Measurements from ENCODE around the gene ZSCAN21.

Gene ZSCAN21

GRCh38 chr7:100016215-100016901 lies 33.2 kb upstream of the ZSCAN21 start:
- Mint-ChIP-seq H3K27ac (peak overlapping the region; percentile 91), H3K27me3 (no peaks in the 10 kb centered on the region), H3K9me3 (no peaks in the 10 kb centered on the region), H3K36me3 (ENCODE audit: low read depth) (peaks cover 35% of the 10 kb centered on the region), H3K4me3 (peak overlapping the region; percentile 81), H3K4me1 (ENCODE audit: low read depth) (peaks cover 47% of the 10 kb centered on the region)
- intact Hi-C loops (cut with micrococcal nuclease) = loop anchor here (10.0 kb wide), 1 partner anchor 68 kb away; the partner anchor contains the start of genes COPS6 and ZNF3

- H3K4me3 Mint-ChIP-seq = peak overlapping the region; percentile 6
- intact Hi-C loops (cut with micrococcal nuclease) = loop anchor here (10.0 kb wide), 1 partner anchor 68 kb away; the partner anchor contains the start of genes COPS6 and ZNF3
- H3K9me3 Mint-ChIP-seq = no peaks in the 10 kb centered on the region
These were observed 32.3 kb upstream of the ZSCAN21 start for GRCh38 chr7:100017300-100017699.

GRCh38 chr7:100017875-100018274 lies 31.7 kb upstream of the ZSCAN21 start:
- H3K4me1 Mint-ChIP-seq (ENCODE audit: low read depth) = peaks cover 47% of the 10 kb centered on the region
- no peak overlapping the region for H3K4me3 Mint-ChIP-seq
- no peak overlapping the region for H3K27ac Mint-ChIP-seq
- intact Hi-C loops (cut with micrococcal nuclease) = loop anchor here (10.0 kb wide), 1 partner anchor 67 kb away; the partner anchor contains the start of genes COPS6 and ZNF3
- H3K27me3 Mint-ChIP-seq = no peaks in the 10 kb centered on the region
- no peaks in the 10 kb centered on the region for H3K9me3 Mint-ChIP-seq
- H3K36me3 Mint-ChIP-seq (ENCODE audit: low read depth) = peaks cover 50% of the 10 kb centered on the region

More at GRCh38 chr7:100017300-100017699, 32.3 kb upstream of the ZSCAN21 start:
- H3K4me1 Mint-ChIP-seq (ENCODE audit: low read depth) = peaks cover 47% of the 10 kb centered on the region
- peaks cover 45% of the 10 kb centered on the region for H3K36me3 Mint-ChIP-seq (ENCODE audit: low read depth)
- no peak overlapping the region for H3K27ac Mint-ChIP-seq
- H3K27me3 Mint-ChIP-seq = no peaks in the 10 kb centered on the region

GRCh38 chr7:100019908-100020307 lies 29.7 kb upstream of the ZSCAN21 start:
- H3K4me1 Mint-ChIP-seq (ENCODE audit: low read depth) = peaks cover 39% of the 10 kb centered on the region
- peaks cover 69% of the 10 kb centered on the region for H3K36me3 Mint-ChIP-seq (ENCODE audit: low read depth)
- H3K27me3 Mint-ChIP-seq = no peaks in the 10 kb centered on the region
- H3K27ac Mint-ChIP-seq = no peak overlapping the region
- intact Hi-C loops (cut with micrococcal nuclease) = loop anchor here (10.0 kb wide), 1 partner anchor 65 kb away; the partner anchor contains the start of genes COPS6 and ZNF3
- no peak overlapping the region for H3K4me3 Mint-ChIP-seq
- no peaks in the 10 kb centered on the region for H3K9me3 Mint-ChIP-seq

GRCh38 chr7:100021297-100021696 lies 28.3 kb upstream of the ZSCAN21 start:
- Mint-ChIP-seq H3K27ac (no peak overlapping the region), H3K27me3 (no peaks in the 10 kb centered on the region), H3K4me1 (ENCODE audit: low read depth) (peaks cover 31% of the 10 kb centered on the region), H3K36me3 (ENCODE audit: low read depth) (peaks cover 76% of the 10 kb centered on the region), H3K4me3 (no peak overlapping the region), H3K9me3 (no peaks in the 10 kb centered on the region)
- intact Hi-C loops (cut with micrococcal nuclease) = no loop called here

GRCh38 chr7:100022621-100023020 lies 27.0 kb upstream of the ZSCAN21 start:
- Mint-ChIP-seq H3K27me3 (no peaks in the 10 kb centered on the region), H3K36me3 (ENCODE audit: low read depth) (peaks cover 90% of the 10 kb centered on the region), H3K4me1 (ENCODE audit: low read depth) (peaks cover 26% of the 10 kb centered on the region), H3K4me3 (no peak overlapping the region), H3K27ac (no peak overlapping the region), H3K9me3 (no peaks in the 10 kb centered on the region)
- intact Hi-C loops (cut with micrococcal nuclease) = no loop called here

- Mint-ChIP-seq H3K27ac (no peak overlapping the region), H3K9me3 (no peaks in the 10 kb centered on the region), H3K4me1 (ENCODE audit: low read depth) (peaks cover 19% of the 10 kb centered on the region), H3K4me3 (no peak overlapping the region), H3K27me3 (no peaks in the 10 kb centered on the region), H3K36me3 (ENCODE audit: low read depth) (peaks cover 91% of the 10 kb centered on the region)
- intact Hi-C loops (cut with micrococcal nuclease) = no loop called here
These were observed 26.0 kb upstream of the ZSCAN21 start for GRCh38 chr7:100023526-100023925.

GRCh38 chr7:100024020-100024619 lies 25.5 kb upstream of the ZSCAN21 start:
- intact Hi-C loops (cut with micrococcal nuclease) = no loop called here

GRCh38 chr7:100027197-100027596 lies 22.4 kb upstream of the ZSCAN21 start:
- H3K27me3 Mint-ChIP-seq = no peaks in the 10 kb centered on the region
- H3K4me1 Mint-ChIP-seq (ENCODE audit: low read depth) = no peaks in the 10 kb centered on the region
- H3K9me3 Mint-ChIP-seq = no peaks in the 10 kb centered on the region
- intact Hi-C loops (cut with micrococcal nuclease) = no loop called here
- H3K4me3 Mint-ChIP-seq = no peak overlapping the region
- peaks cover 98% of the 10 kb centered on the region for H3K36me3 Mint-ChIP-seq (ENCODE audit: low read depth)
- H3K27ac Mint-ChIP-seq = no peak overlapping the region

More at GRCh38 chr7:100024020-100024619, 25.5 kb upstream of the ZSCAN21 start:
- Mint-ChIP-seq H3K4me1 (ENCODE audit: low read depth) (peaks cover 13% of the 10 kb centered on the region), H3K36me3 (ENCODE audit: low read depth) (peaks cover 91% of the 10 kb centered on the region), H3K27me3 (no peaks in the 10 kb centered on the region), H3K9me3 (no peaks in the 10 kb centered on the region), H3K27ac (no peak overlapping the region), H3K4me3 (no peak overlapping the region)

GRCh38 chr7:100029596-100029995 lies 20.0 kb upstream of the ZSCAN21 start:
- H3K36me3 Mint-ChIP-seq (ENCODE audit: low read depth) = peaks cover 98% of the 10 kb centered on the region
- H3K9me3 Mint-ChIP-seq = no peaks in the 10 kb centered on the region
- no peaks in the 10 kb centered on the region for H3K4me1 Mint-ChIP-seq (ENCODE audit: low read depth)
- no peak overlapping the region for H3K27ac Mint-ChIP-seq
- H3K4me3 Mint-ChIP-seq = no peak overlapping the region
- H3K27me3 Mint-ChIP-seq = no peaks in the 10 kb centered on the region
- intact Hi-C loops (cut with micrococcal nuclease) = no loop called here

GRCh38 chr7:100033526-100033925 lies 16.0 kb upstream of the ZSCAN21 start:
- H3K27ac Mint-ChIP-seq = no peak overlapping the region
- H3K27me3 Mint-ChIP-seq = no peaks in the 10 kb centered on the region
- no peak overlapping the region for H3K4me3 Mint-ChIP-seq
- H3K9me3 Mint-ChIP-seq = no peaks in the 10 kb centered on the region
- H3K4me1 Mint-ChIP-seq (ENCODE audit: low read depth) = no peaks in the 10 kb centered on the region
- H3K36me3 Mint-ChIP-seq (ENCODE audit: low read depth) = peaks cover 97% of the 10 kb centered on the region
- intact Hi-C loops (cut with micrococcal nuclease) = no loop called here

GRCh38 chr7:100034871-100035510 lies 14.6 kb upstream of the ZSCAN21 start:
- Mint-ChIP-seq H3K36me3 (ENCODE audit: low read depth) (peaks cover 89% of the 10 kb centered on the region), H3K9me3 (no peaks in the 10 kb centered on the region), H3K27me3 (no peaks in the 10 kb centered on the region), H3K4me3 (no peak overlapping the region), H3K27ac (no peak overlapping the region), H3K4me1 (ENCODE audit: low read depth) (no peaks in the 10 kb centered on the region)
- intact Hi-C loops (cut with micrococcal nuclease) = no loop called here

- intact Hi-C loops (cut with micrococcal nuclease) = no loop called here
- H3K27ac Mint-ChIP-seq = no peak overlapping the region
These were observed 13.7 kb upstream of the ZSCAN21 start for GRCh38 chr7:100035876-100036275.

GRCh38 chr7:100038326-100038725 lies 11.2 kb upstream of the ZSCAN21 start:
- Mint-ChIP-seq H3K27ac (no peak overlapping the region), H3K27me3 (no peaks in the 10 kb centered on the region), H3K4me3 (no peak overlapping the region), H3K4me1 (ENCODE audit: low read depth) (peaks cover 6% of the 10 kb centered on the region), H3K36me3 (ENCODE audit: low read depth) (peaks cover 56% of the 10 kb centered on the region), H3K9me3 (no peaks in the 10 kb centered on the region)
- intact Hi-C loops (cut with micrococcal nuclease) = no loop called here

More at GRCh38 chr7:100035876-100036275, 13.7 kb upstream of the ZSCAN21 start:
- Mint-ChIP-seq H3K4me1 (ENCODE audit: low read depth) (peaks cover 6% of the 10 kb centered on the region), H3K36me3 (ENCODE audit: low read depth) (peaks cover 80% of the 10 kb centered on the region), H3K9me3 (no peaks in the 10 kb centered on the region), H3K4me3 (no peak overlapping the region), H3K27me3 (no peaks in the 10 kb centered on the region)
